H1 (cell line): ENCODE data around the gene CLCC1. TPM values are rescaled to one million over a fixed set of nuclear protein-coding genes. Genes with fewer than 3 reads are reported as not detected.

ENCODE experiments used
- CTCF ChIA-PET: fragments of 300-600 bp; sonication (Branson Sonifier 250); formaldehyde crosslinking; loops from one replicate; lab custom pipeline; 2021; ENCODE audit not compliant: partially characterized antibody; lab: Charles Lee
- POLR2A ChIA-PET: fragments of 300-600 bp; sonication (Branson Sonifier 250); formaldehyde crosslinking; loops from one replicate; lab custom pipeline; 2021; ENCODE audit warnings: inconsistent platforms; ENCODE audit not compliant: partially characterized antibody; lab: Charles Lee
- DNase-seq, 2 experiments: peaks; one replicate each; pipeline versions ENCODE4 v3.0.0 to v3.0.0-alpha.2; 2010 to 2022; ENCODE audit warnings: low spot score in 2 of 2, low read depth in 1 of 2, mixed read lengths in 1 of 2
- FAIRE-seq: peaks from 2 replicates; lab custom pipeline; 2011; peaks lifted over from hg19 to GRCh38; lab: Jason Lieb, UNC
- H2AFZ ChIP-seq: 2 replicates; pipeline ENCODE4 v1.8.1; 2012; ENCODE audit warnings: low read length, inconsistent platforms
- H2AK5ac ChIP-seq: 2 replicates; pipeline ENCODE4 v1.6.1; 2013; ENCODE audit warnings: low read depth, low read length
- H2BK120ac ChIP-seq: replicated peaks from 2 replicates; pipeline ENCODE3; 2013; ENCODE audit warnings: low read depth, low read length, inconsistent platforms
- H2BK12ac ChIP-seq: 2 replicates; pipeline ENCODE4 v1.6.1; 2013; ENCODE audit warnings: low read depth, low read length
- H2BK15ac ChIP-seq: 2 replicates; pipeline ENCODE4 v1.6.1; 2013; ENCODE audit warnings: low read length
- H2BK20ac ChIP-seq: 2 replicates; pipeline ENCODE4 v1.6.1; 2013; ENCODE audit warnings: low read length
- H2BK5ac ChIP-seq: 2 replicates; pipeline ENCODE4 v1.6.1; 2013; ENCODE audit warnings: low read depth, low read length
- H3K14ac ChIP-seq: 2 replicates; pipeline ENCODE4 v1.6.1; 2013; ENCODE audit warnings: inconsistent platforms; ENCODE audit not compliant: insufficient read length
- H3K18ac ChIP-seq: 2 replicates; pipeline ENCODE4 v1.6.1; 2013; ENCODE audit warnings: low read length; ENCODE audit errors: extremely low read depth
- H3K23ac ChIP-seq: 2 replicates; pipeline ENCODE4 v1.6.1; 2013; ENCODE audit warnings: inconsistent platforms; ENCODE audit not compliant: insufficient read length
- H3K23me2 ChIP-seq: 2 replicates; pipeline ENCODE4 v1.6.1; 2013; ENCODE audit warnings: low read depth, low read length
- H3K27ac ChIP-seq: 2 replicates; pipeline ENCODE4 v1.6.1; 2011; ENCODE audit warnings: low read depth, low read length, inconsistent platforms
- H3K27me3 ChIP-seq, 4 experiments: replicated peaks in 1 of 4; 1 replicate in 1 of 4; 2 replicates in 3 of 4; pipeline versions ENCODE4 v1.6.1 to v1.8.1; 2011 to 2013; ENCODE audit warnings: low read length in 3 of 4, mild to moderate bottlenecking in 3 of 4, inconsistent platforms in 2 of 4, mixed read lengths in 2 of 4, moderate library complexity in 1 of 4; ENCODE audit not compliant: control insufficient read depth in 3 of 4, insufficient read depth in 3 of 4; ENCODE audit errors: extremely low read depth in 1 of 4
- H3K36me3 ChIP-seq, 4 experiments: 2 replicates each; pipeline versions ENCODE4 v1.6.1 to v1.8.1; 2011 to 2013; ENCODE audit warnings: mild to moderate bottlenecking in 4 of 4, low read length in 3 of 4, moderate library complexity in 2 of 4, control low read depth in 1 of 4, inconsistent platforms in 1 of 4; ENCODE audit not compliant: insufficient read depth in 4 of 4, control insufficient read depth in 2 of 4
- H3K4ac ChIP-seq: replicated peaks from 2 replicates; pipeline ENCODE3; 2013; ENCODE audit warnings: low read length, low read depth, mixed read lengths, inconsistent platforms; ENCODE audit not compliant: insufficient read length
- H3K4me1 ChIP-seq, 4 experiments: replicated peaks in 1 of 4; 1 replicate in 1 of 4; 2 replicates in 3 of 4; pipeline versions ENCODE4 v1.6.1 to v1.8.1; 2011 to 2013; ENCODE audit warnings: low read length in 3 of 4, inconsistent platforms in 2 of 4, mixed read lengths in 1 of 4; ENCODE audit not compliant: insufficient read depth in 4 of 4, control insufficient read depth in 3 of 4
- H3K4me2 ChIP-seq, 2 experiments: 2 replicates each; pipeline versions ENCODE4 v1.6.1 to v1.8.1; 2011 to 2013; ENCODE audit warnings: low read depth in 2 of 2, low read length in 2 of 2, control low read depth in 1 of 2, inconsistent platforms in 1 of 2, mild to moderate bottlenecking in 1 of 2; ENCODE audit not compliant: insufficient read depth in 1 of 2
- H3K4me3 ChIP-seq, 4 experiments: fragments of 200-600, 300-600 bp in 1 of 4; sonication (generic), shearing (Covaris generic), sonication (Bioruptor Twin) in 1 of 4; 2 replicates each; pipeline versions ENCODE4 v1.5.1 to v1.8.1; 2011 to 2016; ENCODE audit warnings: low read length in 4 of 4, low read depth in 3 of 4, control low read depth in 2 of 4, inconsistent platforms in 2 of 4, mild to moderate bottlenecking in 2 of 4, mixed read lengths in 1 of 4, moderate library complexity in 1 of 4; ENCODE audit not compliant: insufficient read depth in 2 of 4; ENCODE audit errors: extremely low read depth in 1 of 4
- H3K56ac ChIP-seq: replicated peaks from 2 replicates; pipeline ENCODE3; 2013; ENCODE audit warnings: low read depth, mild to moderate bottlenecking, mixed read lengths, low read length, inconsistent platforms; ENCODE audit not compliant: insufficient read length
- H3K79me1 ChIP-seq: 2 replicates; pipeline ENCODE4 v1.6.1; 2013; ENCODE audit warnings: low read depth, low read length, control low read depth
- H3K79me2 ChIP-seq, 2 experiments: 2 replicates each; pipeline versions ENCODE4 v1.6.1 to v1.8.1; 2012 to 2013; ENCODE audit warnings: low read length in 2 of 2, mild to moderate bottlenecking in 2 of 2, inconsistent platforms in 1 of 2; ENCODE audit not compliant: insufficient read depth in 2 of 2, control insufficient read depth in 1 of 2
- H3K9ac ChIP-seq, 4 experiments: replicated peaks in 1 of 4; 1 replicate in 1 of 4; 2 replicates in 3 of 4; pipeline versions ENCODE4 v1.6.1 to v1.8.1; 2011 to 2013; ENCODE audit warnings: low read depth in 3 of 4, low read length in 3 of 4, control low read depth in 2 of 4, mild to moderate bottlenecking in 2 of 4, moderate library complexity in 2 of 4, inconsistent platforms in 1 of 4; ENCODE audit errors: extremely low read depth in 1 of 4
- H3K9me3 ChIP-seq, 2 experiments: 2 replicates each; pipeline versions ENCODE4 v1.6.1 to v1.8.1; 2012 to 2013; ENCODE audit warnings: mild to moderate bottlenecking in 2 of 2, moderate library complexity in 2 of 2, control low read depth in 1 of 2, inconsistent platforms in 1 of 2, low read depth in 1 of 2, low read length in 1 of 2, mixed read lengths in 1 of 2; ENCODE audit not compliant: insufficient read depth in 2 of 2
- H4K20me1 ChIP-seq, 2 experiments: replicated peaks in 1 of 2; 2 replicates each; pipeline versions ENCODE3 to v1.8.1; 2011 to 2013; ENCODE audit warnings: inconsistent platforms in 2 of 2, low read length in 2 of 2, mild to moderate bottlenecking in 1 of 2; ENCODE audit not compliant: insufficient read depth in 2 of 2, control insufficient read depth in 1 of 2
- H4K5ac ChIP-seq: 2 replicates; pipeline ENCODE4 v1.6.1; 2013; ENCODE audit warnings: low read length, low read depth, mixed read lengths, inconsistent platforms; ENCODE audit not compliant: insufficient read length
- H4K8ac ChIP-seq: 2 replicates; pipeline ENCODE4 v1.8.0; 2013; ENCODE audit warnings: mild to moderate bottlenecking, moderate library complexity, low read length, inconsistent platforms; ENCODE audit not compliant: insufficient read depth; ENCODE audit errors: extremely low read depth
- H4K91ac ChIP-seq: replicated peaks from 2 replicates; pipeline ENCODE3; 2013; ENCODE audit warnings: low read length, mixed read lengths, inconsistent platforms; ENCODE audit not compliant: insufficient read length
- ASH2L ChIP-seq: fragments of 200-600, 300-600 bp; sonication (generic); IDR thresholded peaks from one replicate; pipeline ENCODE4 v1.7.1; 2017; ENCODE audit warnings: low read length
- CBX8 ChIP-seq: fragments of 300-800, 300-1000 bp; sonication (generic); IDR thresholded peaks from 2 replicates; pipeline ENCODE4 v1.7.1; 2016; ENCODE audit warnings: low read depth, low read length, borderline replicate concordance
- CHD1 ChIP-seq: IDR thresholded peaks from 2 replicates; pipeline ENCODE4 v1.6.1; 2012; ENCODE audit warnings: low read depth, low read length, improper control_type of control experiment
- FOSL1 ChIP-seq: IDR thresholded peaks from 2 replicates; pipeline ENCODE4 v1.6.1; 2011; ENCODE audit warnings: mild to moderate bottlenecking, low read depth, low read length, moderate library complexity; ENCODE audit not compliant: insufficient read depth
- GABPA ChIP-seq: IDR thresholded peaks from 2 replicates; pipeline ENCODE4 v1.6.1; 2011; ENCODE audit warnings: mild to moderate bottlenecking, low read length, moderate library complexity, borderline replicate concordance; ENCODE audit not compliant: insufficient read depth
- GTF2F1 ChIP-seq: IDR thresholded peaks from 2 replicates; pipeline ENCODE4 v1.6.1; 2012; ENCODE audit warnings: low read depth, low read length, improper control_type of control experiment, borderline replicate concordance
- HDAC2 ChIP-seq, 2 experiments: fragments of 300-600 bp in 1 of 2; sonication (generic) in 1 of 2; IDR thresholded peaks; 2 replicates each; pipeline ENCODE4 v1.6.1; 2011 to 2012; ENCODE audit warnings: low read depth in 2 of 2, low read length in 2 of 2, mild to moderate bottlenecking in 2 of 2, moderate library complexity in 2 of 2, borderline replicate concordance in 1 of 2, inconsistent platforms in 1 of 2
- KDM5A ChIP-seq: fragments of 200-600 bp; IDR thresholded peaks from 2 replicates; pipeline ENCODE4 v1.7.1; 2012; ENCODE audit warnings: mild to moderate bottlenecking, low read length, inconsistent platforms, mixed read lengths
- RAD21 ChIP-seq, 2 experiments: IDR thresholded peaks in 1 of 2; conservative IDR thresholded peaks in 1 of 2; 2 replicates each; pipeline ENCODE4 v1.6.1; 2011; ENCODE audit warnings: low read depth in 2 of 2, low read length in 2 of 2, improper control_type of control experiment in 1 of 2, inconsistent platforms in 1 of 2, mild to moderate bottlenecking in 1 of 2, moderate library complexity in 1 of 2
- RFX5 ChIP-seq: IDR thresholded peaks from 2 replicates; pipeline ENCODE4 v1.6.1; 2011; ENCODE audit warnings: low read depth, low read length, improper control_type of control experiment, borderline replicate concordance
- RXRA ChIP-seq: IDR thresholded peaks from 2 replicates; pipeline ENCODE4 v1.6.1; 2011; ENCODE audit warnings: low read depth, mild to moderate bottlenecking, low read length, moderate library complexity; ENCODE audit not compliant: insufficient read depth
- ZNF274 ChIP-seq: IDR thresholded peaks from 2 replicates; pipeline ENCODE4 v1.7.0; 2012; ENCODE audit warnings: low read length, borderline replicate concordance; ENCODE audit errors: extremely low read depth
- WGBS, 2 experiments: shearing (Covaris generic) in 1 of 2; methylation state at CpG; one replicate each; pipeline versions ENCODE4 v1.1.6 to v1.1.7; 2013 to 2015; ENCODE audit warnings: low lambda C conversion rate in 2 of 2, mixed read lengths in 2 of 2, inconsistent platforms in 1 of 2, low coverage in 1 of 2, missing lambda C conversion rate in 1 of 2; ENCODE audit not compliant: insufficient replicate concordance in 2 of 2, insufficient coverage in 1 of 2, insufficient read length in 1 of 2; ENCODE audit errors: extremely low coverage in 1 of 2, missing lambda C conversion rate in 1 of 2; 5-methylcytosine and 5-hydroxymethylcytosine counted together
- polyA plus RNA-seq, 7 experiments: library from polyadenylated mRNA; depleted of rRNA in 3 of 7; stranded (reverse) in 5 of 7; unstranded in 2 of 7; fragments of >200 nt in 5 of 7; fragments of 200-250 nt in 2 of 7; gene quantifications; 1 replicate in 5 of 7; 2 replicates in 1 of 7; 4 replicates in 1 of 7; pipeline versions ENCODE4 v1.2.1 to v1.2.3, GENCODE V29; 2011 to 2013; ENCODE audit warnings: missing spikeins in 2 of 7, mixed read lengths in 2 of 7
- total RNA-seq: library from RNA; stranded (reverse); fragmentation: NEBNext Ultra II Directional; extraction: Animal tissue kit (Norgen Biotek cat#: 25700); gene quantifications from 2 replicates; pipeline ENCODE4 v1.2.1, GENCODE V29; 2021
- TF ChIP-seq, protein P1 (sequence below): IDR thresholded peaks from 2 replicates; pipeline ENCODE4 v1.6.1; 2012; ENCODE audit warnings: inconsistent platforms

Gene CLCC1
- total and polyA plus RNA-seq, 2 of the 8 experiments (the other 6 are each of a cell fraction or from before 2014, with no cell fraction given): 8.1 to 23.8 TPM

DNA sequence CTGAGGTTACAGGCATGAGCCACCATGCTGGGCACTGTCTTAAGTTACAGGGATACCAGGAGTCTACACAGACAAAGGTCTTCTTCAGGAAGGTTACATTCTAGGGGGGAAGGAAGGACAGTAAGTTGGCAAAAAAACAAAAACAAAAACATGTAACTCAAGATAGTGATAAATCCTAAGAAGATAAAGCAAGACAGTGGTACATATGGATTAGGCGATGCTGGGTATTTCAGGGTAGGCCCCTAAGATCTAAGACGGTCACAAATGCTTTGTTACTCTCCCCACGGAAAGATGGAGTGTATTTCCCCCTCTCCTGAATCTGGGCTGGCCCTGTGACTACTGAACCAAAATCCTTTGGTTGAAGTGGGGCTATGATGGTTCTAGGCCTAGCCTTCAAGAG is 8.2 kb downstream of the CLCC1 start:
- Histone ChIP-seq H2BK15ac (no peak overlapping the region), H3K14ac (no peak overlapping the region), H3K36me3 (peaks cover 0 to 6% (median 0%) of the 10 kb centered on the region in 4 experiments; a peak in 1 of 8 replicates), H2AK5ac (no peak overlapping the region), H3K4me2 (no peak overlapping the region), H3K56ac (no peak overlapping the region), H3K4me3 (no peak overlapping the region), H3K4ac (no peak overlapping the region), H3K79me2 (peaks cover 0 to 64% of the 10 kb centered on the region in 2 experiments; a peak in 3 of 4 replicates), H4K8ac (no peak overlapping the region), H2BK20ac (no peak overlapping the region), H3K4me1 (peaks cover 0 to 3% (median 0%) of the 10 kb centered on the region in 4 experiments; a peak in 2 of 7 replicates), H3K9ac (no peak overlapping the region), H3K18ac (no peak overlapping the region), H3K27ac (no peak overlapping the region), H4K20me1 (peaks cover 1 to 6% of the 10 kb centered on the region in 2 experiments), H3K27me3 (no peaks in the 10 kb centered on the region), H3K9me3 (no peaks in the 10 kb centered on the region), H4K5ac (no peak overlapping the region), H2BK120ac (no peak overlapping the region), H2BK5ac (no peak overlapping the region), H2BK12ac (no peak overlapping the region), H3K79me1 (peaks cover 2% of the 10 kb centered on the region; the same call in 1 of the 2 replicates), H3K23me2 (no peaks in the 10 kb centered on the region), H2AFZ (no peak overlapping the region), H4K91ac (no peak overlapping the region), H3K23ac (no peak overlapping the region)
- WGBS, 2 experiments: 91% methylated on average over 3 of the region's 3 CpGs; no CpG with 5 or more reads in 1 of the 2 experiments
- ChIA-PET CTCF (interaction anchor here (1.1 kb wide), 1 partner anchor 129 kb away, joined by 3 read pairs; no protein-coding TSS in a partner anchor), POLR2A (interaction anchor here (0.7 to 1.4 kb wide), 3 partner anchors 30 to 779 kb away, joined by 3 read pairs; no protein-coding TSS in a partner anchor)
- no peak for FAIRE-seq
- DNase-seq: no peak
- TF ChIP-seq KDM5A (no peak), GABPA (no peak), ZNF274 (no peak), ASH2L (no peak), GTF2F1 (no peak), CBX8 (no peak), CHD1 (no peak), RFX5 (no peak), HDAC2 (IDR thresholded peaks at IDR 0.05; ENCODE audit: borderline replicate concordance in 1 of 2, low read depth in 2 of 2, low read length in 2 of 2) (no peak), RAD21 (IDR thresholded peaks at IDR 0.05 in 1 of 2, conservative IDR thresholded peaks at IDR 0.05 in 1 of 2; ENCODE audit: low read depth in 2 of 2, low read length in 2 of 2) (no peak), FOSL1 (no peak), RXRA (no peak)
- TF ChIP-seq, protein P1, sequence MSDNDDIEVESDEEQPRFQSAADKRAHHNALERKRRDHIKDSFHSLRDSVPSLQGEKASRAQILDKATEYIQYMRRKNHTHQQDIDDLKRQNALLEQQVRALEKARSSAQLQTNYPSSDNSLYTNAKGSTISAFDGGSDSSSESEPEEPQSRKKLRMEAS: no peak
